GM23338 (cell line): Measurements from ENCODE around the gene NXPE2. TPM values are rescaled to one million over a fixed set of nuclear protein-coding genes. Genes with fewer than 3 reads are reported as not detected.

Experiments used
- ATAC-seq: fragments of 200-7000 bp; cut with Tn5 transposase; 3 replicates; pipeline ENCODE4 v1.9.1; 2020
- DNase-seq: peaks from one replicate; pipeline ENCODE4 v3.0.0-alpha.2; 2015; ENCODE audit warnings: low spot score
- H2AFZ ChIP-seq: fragments of 200-600 bp; sonication (generic); 2 replicates; pipeline ENCODE4 v1.8.0; 2016; ENCODE audit warnings: antibody characterized with exemption, mild to moderate bottlenecking, moderate library complexity
- H3F3A ChIP-seq: fragments of 200-600 bp; sonication (generic); replicated peaks from 2 replicates; pipeline ENCODE4 v1.8.0; 2017; ENCODE audit warnings: antibody characterized with exemption, mixed run types, low read depth
- H3K27ac ChIP-seq: fragments of 200-600 bp; sonication (generic); 2 replicates; pipeline ENCODE4 v1.6.1; 2016; ENCODE audit warnings: low read depth
- H3K27me3 ChIP-seq: fragments of 200-600 bp; sonication (generic); 2 replicates; pipeline ENCODE4 v1.8.0; 2016; ENCODE audit warnings: mild to moderate bottlenecking, mixed run types, moderate library complexity; ENCODE audit not compliant: insufficient read depth
- H3K36me3 ChIP-seq: fragments of 200-600 bp; sonication (generic); 2 replicates; pipeline ENCODE4 v1.8.0; 2016; ENCODE audit warnings: mild to moderate bottlenecking; ENCODE audit not compliant: insufficient read depth
- H3K4me1 ChIP-seq: fragments of 200-600 bp; sonication (generic); 2 replicates; pipeline ENCODE4 v1.8.0; 2016; ENCODE audit warnings: mild to moderate bottlenecking, moderate library complexity; ENCODE audit not compliant: insufficient read depth
- H3K4me2 ChIP-seq: fragments of 200-600 bp; sonication (generic); 2 replicates; pipeline ENCODE4 v1.7.1; 2017; ENCODE audit warnings: mixed run types
- H3K4me3 ChIP-seq: fragments of 200-600 bp; sonication (generic); 2 replicates; pipeline ENCODE4 v1.6.1; 2016; ENCODE audit warnings: mixed run types
- H3K79me2 ChIP-seq: fragments of 200-600 bp; sonication (generic); replicated peaks from 2 replicates; pipeline ENCODE4 v1.8.0; 2017; ENCODE audit warnings: mild to moderate bottlenecking; ENCODE audit not compliant: insufficient read depth
- H3K9me2 ChIP-seq: fragments of 200-600 bp; sonication (generic); 2 replicates; pipeline ENCODE4 v1.8.0; 2017; ENCODE audit not compliant: insufficient read depth
- H4K20me1 ChIP-seq: fragments of 200-600 bp; sonication (generic); replicated peaks from 2 replicates; pipeline ENCODE4 v1.8.0; 2017; ENCODE audit warnings: mild to moderate bottlenecking; ENCODE audit not compliant: insufficient read depth
- H3K27ac Mint-ChIP-seq: 2 replicates; pipeline ENCODE4 v1.8.0; 2020; ENCODE audit warnings: inconsistent platforms, mild to moderate bottlenecking, moderate library complexity, mixed read lengths
- H3K27me3 Mint-ChIP-seq: 3 replicates; pipeline ENCODE4 v1.8.0; 2022; ENCODE audit warnings: low read depth, mild to moderate bottlenecking, moderate library complexity, mixed read lengths, inconsistent platforms; ENCODE audit not compliant: insufficient read depth, poor library complexity
- H3K36me3 Mint-ChIP-seq: 3 replicates; pipeline ENCODE4 v1.8.0; 2021; ENCODE audit warnings: low read depth, mild to moderate bottlenecking, inconsistent platforms, moderate library complexity, mixed read lengths
- H3K4me1 Mint-ChIP-seq: 3 replicates; pipeline ENCODE4 v1.8.0; 2020; ENCODE audit warnings: mild to moderate bottlenecking, inconsistent platforms, mixed read lengths
- H3K4me3 Mint-ChIP-seq: 3 replicates; pipeline ENCODE4 v1.8.0; 2021; ENCODE audit warnings: moderate library complexity, mild to moderate bottlenecking, inconsistent platforms, mixed read lengths
- H3K9me3 Mint-ChIP-seq: 3 replicates; pipeline ENCODE4 v1.8.0; 2020; ENCODE audit warnings: moderate library complexity, mild to moderate bottlenecking, inconsistent platforms, mixed read lengths
- CREB1 ChIP-seq: fragments of 250-450 bp; sonication (Bioruptor Pico); IDR thresholded peaks from 2 replicates; pipeline ENCODE4 v1.5.0; 2020; ENCODE audit warnings: low read depth, mild to moderate bottlenecking, moderate library complexity
- ETS1 ChIP-seq: IDR thresholded peaks from 2 replicates; pipeline ENCODE4 v1.6.1; 2016; ENCODE audit warnings: antibody characterized with exemption
- JUNB ChIP-seq: IDR thresholded peaks from one replicate; pipeline ENCODE4 v1.6.1; 2016; ENCODE audit warnings: antibody characterized with exemption; ENCODE audit not compliant: unreplicated experiment
- NANOG ChIP-seq: IDR thresholded peaks from 2 replicates; pipeline ENCODE4 v1.6.1; 2016; ENCODE audit warnings: antibody characterized with exemption, borderline replicate concordance
- POLR2AphosphoS5 ChIP-seq: IDR thresholded peaks from 2 replicates; pipeline ENCODE4 v1.6.1; 2016; ENCODE audit warnings: antibody characterized with exemption, low read depth
- STAT1 ChIP-seq: IDR thresholded peaks from one replicate; pipeline ENCODE4 v1.6.1; 2016; ENCODE audit warnings: antibody characterized with exemption; ENCODE audit not compliant: unreplicated experiment
- ZNF114 ChIP-seq: fragments of 250-450 bp; sonication (Bioruptor Pico); IDR thresholded peaks from 2 replicates; pipeline ENCODE4 v1.5.0; 2020; ENCODE audit warnings: mild to moderate bottlenecking, moderate library complexity
- ZNF331 ChIP-seq: fragments of 250-450 bp; sonication (Bioruptor Pico); IDR thresholded peaks from 2 replicates; pipeline ENCODE4 v1.5.0; 2020; ENCODE audit warnings: low read depth, mild to moderate bottlenecking, moderate library complexity
- polyA plus RNA-seq: library from polyadenylated mRNA; unstranded; fragments of >200 nt; fragmentation: Nextera tagmentation; extraction: Ambion mirVana; gene quantifications from 2 replicates; pipeline ENCODE4 v1.2.1, GENCODE V29; 2016
- total RNA-seq: library from RNA; depleted of rRNA; stranded (reverse); fragments of >200 nt; shearing (Covaris generic); gene quantifications from 2 replicates; pipeline ENCODE4 v1.2.3, GENCODE V29; 2014
- TF ChIP-seq, protein P1 (sequence below): fragments of 250-450 bp; sonication (Bioruptor Pico); IDR thresholded peaks from 2 replicates; pipeline ENCODE4 v1.5.0; 2020; ENCODE audit warnings: mild to moderate bottlenecking, moderate library complexity
- TF ChIP-seq, protein P2 (sequence below), 2 experiments: fragments of 200-600 bp in 1 of 2; sonication (generic) in 1 of 2; conservative IDR thresholded peaks; 2 replicates each; pipeline versions ENCODE4 v1.5.1 to v1.6.1; 2016 to 2017; ENCODE audit warnings: antibody characterized with exemption in 2 of 2, low read depth in 2 of 2, mild to moderate bottlenecking in 2 of 2, moderate library complexity in 1 of 2

Gene NXPE2
- total and polyA plus RNA-seq, 2 experiments from 2014 or later = 0.10 TPM; not detected in 1

GRCh38 chr11:114668109-114668508 lies 10.2 kb upstream of the NXPE2 start (continued):
- TF ChIP-seq ETS1 (no peak), JUNB (no peak), CREB1 (CRISPR knock-in tag) (no peak), STAT1 (no peak), NANOG (no peak), ZNF331 (no peak), ZNF114 (CRISPR knock-in tag) (no peak)
- TF ChIP-seq, protein P1, sequence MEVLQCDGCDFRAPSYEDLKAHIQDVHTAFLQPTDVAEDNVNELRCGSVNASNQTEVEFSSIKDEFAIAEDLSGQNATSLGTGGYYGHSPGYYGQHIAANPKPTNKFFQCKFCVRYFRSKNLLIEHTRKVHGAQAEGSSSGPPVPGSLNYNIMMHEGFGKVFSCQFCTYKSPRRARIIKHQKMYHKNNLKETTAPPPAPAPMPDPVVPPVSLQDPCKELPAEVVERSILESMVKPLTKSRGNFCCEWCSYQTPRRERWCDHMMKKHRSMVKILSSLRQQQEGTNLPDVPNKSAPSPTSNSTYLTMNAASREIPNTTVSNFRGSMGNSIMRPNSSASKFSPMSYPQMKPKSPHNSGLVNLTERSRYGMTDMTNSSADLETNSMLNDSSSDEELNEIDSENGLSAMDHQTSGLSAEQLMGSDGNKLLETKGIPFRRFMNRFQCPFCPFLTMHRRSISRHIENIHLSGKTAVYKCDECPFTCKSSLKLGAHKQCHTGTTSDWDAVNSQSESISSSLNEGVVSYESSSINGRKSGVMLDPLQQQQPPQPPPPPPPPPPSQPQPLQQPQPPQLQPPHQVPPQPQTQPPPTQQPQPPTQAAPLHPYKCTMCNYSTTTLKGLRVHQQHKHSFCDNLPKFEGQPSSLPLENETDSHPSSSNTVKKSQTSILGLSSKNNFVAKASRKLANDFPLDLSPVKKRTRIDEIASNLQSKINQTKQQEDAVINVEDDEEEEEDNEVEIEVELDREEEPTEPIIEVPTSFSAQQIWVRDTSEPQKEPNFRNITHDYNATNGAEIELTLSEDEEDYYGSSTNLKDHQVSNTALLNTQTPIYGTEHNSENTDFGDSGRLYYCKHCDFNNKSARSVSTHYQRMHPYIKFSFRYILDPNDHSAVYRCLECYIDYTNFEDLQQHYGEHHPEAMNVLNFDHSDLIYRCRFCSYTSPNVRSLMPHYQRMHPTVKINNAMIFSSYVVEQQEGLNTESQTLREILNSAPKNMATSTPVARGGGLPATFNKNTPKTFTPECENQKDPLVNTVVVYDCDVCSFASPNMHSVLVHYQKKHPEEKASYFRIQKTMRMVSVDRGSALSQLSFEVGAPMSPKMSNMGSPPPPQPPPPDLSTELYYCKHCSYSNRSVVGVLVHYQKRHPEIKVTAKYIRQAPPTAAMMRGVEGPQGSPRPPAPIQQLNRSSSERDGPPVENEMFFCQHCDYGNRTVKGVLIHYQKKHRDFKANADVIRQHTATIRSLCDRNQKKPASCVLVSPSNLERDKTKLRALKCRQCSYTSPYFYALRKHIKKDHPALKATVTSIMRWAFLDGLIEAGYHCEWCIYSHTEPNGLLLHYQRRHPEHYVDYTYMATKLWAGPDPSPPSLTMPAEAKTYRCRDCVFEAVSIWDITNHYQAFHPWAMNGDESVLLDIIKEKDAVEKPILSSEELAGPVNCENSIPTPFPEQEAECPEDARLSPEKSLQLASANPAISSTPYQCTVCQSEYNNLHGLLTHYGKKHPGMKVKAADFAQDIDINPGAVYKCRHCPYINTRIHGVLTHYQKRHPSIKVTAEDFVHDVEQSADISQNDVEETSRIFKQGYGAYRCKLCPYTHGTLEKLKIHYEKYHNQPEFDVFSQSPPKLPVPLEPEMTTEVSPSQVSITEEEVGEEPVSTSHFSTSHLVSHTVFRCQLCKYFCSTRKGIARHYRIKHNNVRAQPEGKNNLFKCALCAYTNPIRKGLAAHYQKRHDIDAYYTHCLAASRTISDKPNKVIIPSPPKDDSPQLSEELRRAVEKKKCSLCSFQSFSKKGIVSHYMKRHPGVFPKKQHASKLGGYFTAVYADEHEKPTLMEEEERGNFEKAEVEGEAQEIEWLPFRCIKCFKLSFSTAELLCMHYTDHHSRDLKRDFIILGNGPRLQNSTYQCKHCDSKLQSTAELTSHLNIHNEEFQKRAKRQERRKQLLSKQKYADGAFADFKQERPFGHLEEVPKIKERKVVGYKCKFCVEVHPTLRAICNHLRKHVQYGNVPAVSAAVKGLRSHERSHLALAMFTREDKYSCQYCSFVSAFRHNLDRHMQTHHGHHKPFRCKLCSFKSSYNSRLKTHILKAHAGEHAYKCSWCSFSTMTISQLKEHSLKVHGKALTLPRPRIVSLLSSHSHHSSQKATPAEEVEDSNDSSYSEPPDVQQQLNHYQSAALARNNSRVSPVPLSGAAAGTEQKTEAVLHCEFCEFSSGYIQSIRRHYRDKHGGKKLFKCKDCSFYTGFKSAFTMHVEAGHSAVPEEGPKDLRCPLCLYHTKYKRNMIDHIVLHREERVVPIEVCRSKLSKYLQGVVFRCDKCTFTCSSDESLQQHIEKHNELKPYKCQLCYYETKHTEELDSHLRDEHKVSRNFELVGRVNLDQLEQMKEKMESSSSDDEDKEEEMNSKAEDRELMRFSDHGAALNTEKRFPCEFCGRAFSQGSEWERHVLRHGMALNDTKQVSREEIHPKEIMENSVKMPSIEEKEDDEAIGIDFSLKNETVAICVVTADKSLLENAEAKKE (CRISPR knock-in tag) = no peak

DNA sequence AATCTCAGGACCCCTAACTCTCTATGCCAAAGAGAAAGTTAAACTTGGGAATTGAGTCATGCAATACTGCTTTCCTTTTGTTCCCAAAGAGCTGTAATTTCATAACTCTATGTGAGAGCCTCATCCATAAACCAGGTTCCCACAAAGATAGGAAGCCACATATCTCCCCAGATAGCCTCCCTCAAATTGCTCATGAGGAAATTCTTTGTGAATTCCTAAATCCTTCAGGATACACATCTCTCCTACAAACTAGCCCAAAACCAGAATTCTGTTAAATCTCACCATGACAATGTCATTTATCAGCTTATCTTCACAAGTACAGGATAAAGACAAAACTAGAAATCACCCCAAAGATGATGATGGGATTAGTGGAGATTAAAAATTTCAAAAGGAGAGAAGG lies 4.7 kb upstream of the NXPE2 start:
- Mint-ChIP-seq H3K9me3 (peaks cover 21% of the 10 kb centered on the region), H3K4me1 (no peaks in the 10 kb centered on the region), H3K36me3 (peaks cover 4% of the 10 kb centered on the region; the same call in 1 of the 3 replicates), H3K27me3 (no peaks in the 10 kb centered on the region), H3K27ac (no peak overlapping the region), H3K4me3 (no peak overlapping the region)
- H3K36me3 ChIP-seq = no peaks in the 10 kb centered on the region
- no peak overlapping the region for H3K27ac ChIP-seq
- no peak overlapping the region for H3K4me3 ChIP-seq
- no peaks in the 10 kb centered on the region for H3K79me2 ChIP-seq
- H2AFZ ChIP-seq = no peak overlapping the region
- TF ChIP-seq ZNF331 = no peak
- no peak for TF ChIP-seq ETS1
- TF ChIP-seq POLR2AphosphoS5 = no peak
- TF ChIP-seq, protein P2, sequence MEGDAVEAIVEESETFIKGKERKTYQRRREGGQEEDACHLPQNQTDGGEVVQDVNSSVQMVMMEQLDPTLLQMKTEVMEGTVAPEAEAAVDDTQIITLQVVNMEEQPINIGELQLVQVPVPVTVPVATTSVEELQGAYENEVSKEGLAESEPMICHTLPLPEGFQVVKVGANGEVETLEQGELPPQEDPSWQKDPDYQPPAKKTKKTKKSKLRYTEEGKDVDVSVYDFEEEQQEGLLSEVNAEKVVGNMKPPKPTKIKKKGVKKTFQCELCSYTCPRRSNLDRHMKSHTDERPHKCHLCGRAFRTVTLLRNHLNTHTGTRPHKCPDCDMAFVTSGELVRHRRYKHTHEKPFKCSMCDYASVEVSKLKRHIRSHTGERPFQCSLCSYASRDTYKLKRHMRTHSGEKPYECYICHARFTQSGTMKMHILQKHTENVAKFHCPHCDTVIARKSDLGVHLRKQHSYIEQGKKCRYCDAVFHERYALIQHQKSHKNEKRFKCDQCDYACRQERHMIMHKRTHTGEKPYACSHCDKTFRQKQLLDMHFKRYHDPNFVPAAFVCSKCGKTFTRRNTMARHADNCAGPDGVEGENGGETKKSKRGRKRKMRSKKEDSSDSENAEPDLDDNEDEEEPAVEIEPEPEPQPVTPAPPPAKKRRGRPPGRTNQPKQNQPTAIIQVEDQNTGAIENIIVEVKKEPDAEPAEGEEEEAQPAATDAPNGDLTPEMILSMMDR (conservative IDR thresholded peaks at IDR 0.05; ENCODE audit: low read depth in 2 of 2) = no peak
- ATAC-seq (no peak), DNase-seq (no peak)
- H3K4me2 ChIP-seq = no peak overlapping the region
- no peaks in the 10 kb centered on the region for H3F3A ChIP-seq
- H3K4me1 ChIP-seq = no peaks in the 10 kb centered on the region
- peaks cover 3% of the 10 kb centered on the region; the same call in 1 of the 2 replicates for H3K9me2 ChIP-seq
- H3K27me3 ChIP-seq = no peaks in the 10 kb centered on the region
- H4K20me1 ChIP-seq = no peaks in the 10 kb centered on the region
